GM12891 (cell line): ENCODE data around the gene TGFB2.

Experiments
- PAX5 ChIP-seq: IDR thresholded peaks from 2 replicates; pipeline ENCODE4 v1.6.1; 2011; ENCODE audit warnings: low read length, moderate library complexity, mild to moderate bottlenecking; ENCODE audit not compliant: insufficient read depth, severe bottlenecking
- POLR2A ChIP-seq: IDR thresholded peaks from 2 replicates; pipeline ENCODE4 v1.6.1; 2011; ENCODE audit warnings: low read depth, low read length, control low read depth
- POLR2AphosphoS5 ChIP-seq: IDR thresholded peaks from 2 replicates; pipeline ENCODE4 v1.6.1; 2011; ENCODE audit warnings: low read depth, low read length, control low read depth
- POU2F2 ChIP-seq: IDR thresholded peaks from 2 replicates; pipeline ENCODE4 v1.6.1; 2011; ENCODE audit warnings: low read depth, mild to moderate bottlenecking, control low read depth, low read length, moderate library complexity
- SPI1 ChIP-seq: IDR thresholded peaks from 2 replicates; pipeline ENCODE4 v1.6.1; 2011; ENCODE audit warnings: low read depth, low read length, control low read depth
- TAF1 ChIP-seq: IDR thresholded peaks from 2 replicates; pipeline ENCODE4 v1.6.1; 2011; ENCODE audit warnings: low read depth, low read length, control low read depth

DNA sequence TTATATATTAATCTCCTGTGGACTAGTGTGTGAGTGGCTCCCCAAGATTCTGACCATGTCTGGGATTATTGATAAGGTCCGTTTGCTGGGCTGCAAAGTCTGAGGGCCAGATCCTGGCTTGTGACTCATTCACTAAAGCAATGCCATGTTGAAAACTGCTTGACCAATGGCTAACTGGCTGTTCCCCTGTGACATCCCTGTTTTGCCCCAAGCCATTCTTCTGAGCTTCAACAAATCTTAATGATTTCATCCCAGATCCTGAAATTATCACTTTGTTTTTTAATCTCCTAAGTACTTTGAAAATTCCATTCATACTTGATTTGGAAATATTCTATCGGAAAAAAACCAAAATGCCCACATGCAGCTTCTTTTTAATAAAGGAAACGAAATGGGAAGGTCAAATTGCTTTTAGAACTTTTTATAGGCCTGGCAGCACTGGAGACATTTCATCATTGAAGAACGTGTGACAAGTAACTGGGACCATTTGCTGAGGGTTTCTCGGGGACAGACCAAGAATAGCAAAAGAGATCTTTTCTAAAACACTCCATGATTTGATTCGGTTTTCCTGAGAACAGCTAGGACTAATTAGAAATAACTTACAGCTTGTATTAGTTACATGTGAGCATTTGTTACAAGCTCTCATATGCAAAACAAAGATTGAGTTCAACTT, 121.3 kb downstream of the TGFB2 start:
- TF ChIP-seq POLR2A = no peak
- no peak for TF ChIP-seq TAF1
- TF ChIP-seq POLR2AphosphoS5 = no peak
- no peak for TF ChIP-seq POU2F2
- no peak for TF ChIP-seq SPI1
- TF ChIP-seq PAX5 = no peak
